Astrocyte of the cerebellum (primary cell): ENCODE data around the gene KBTBD3.

Experiments used
- DNase-seq: peaks from one replicate; pipeline ENCODE4 v3.0.0-alpha.2; 2011; ENCODE audit warnings: low read depth
- H3K4me3 ChIP-seq: 2 replicates; pipeline ENCODE4 v1.5.1; 2011; ENCODE audit warnings: mild to moderate bottlenecking, low read depth, low read length, moderate library complexity
- CTCF ChIP-seq: IDR thresholded peaks from 2 replicates; pipeline ENCODE4 v1.5.1; 2012; ENCODE audit warnings: low read length, low read depth, moderate library complexity, mild to moderate bottlenecking; ENCODE audit errors: missing control alignments
- in situ Hi-C: cut with HindIII; loops from 2 replicates; pipeline ENCODE4 v1.10.0; 2017; ENCODE audit warnings: low sequenced_read_pairs

KBTBD3 gene

GRCh38 chr11:106047631-106048030 is 29.5 kb downstream of the KBTBD3 start:
- DNase-seq, result no peak
- no peak for TF ChIP-seq CTCF
- in situ Hi-C loops, result no loop called here
- no peak overlapping the region for H3K4me3 ChIP-seq

GRCh38 chr11:106043540-106043939 is 33.6 kb downstream of the KBTBD3 start:
- H3K4me3 ChIP-seq, result no peak overlapping the region
- in situ Hi-C loops, result no loop called here
- DNase-seq, result no peak
- TF ChIP-seq CTCF, result no peak

- DNase-seq, result peak; percentile 35
- in situ Hi-C loops, result no loop called here
- no peak overlapping the region for H3K4me3 ChIP-seq
- no peak for TF ChIP-seq CTCF
Measured at GRCh38 chr11:106032861-106033260, 44.3 kb downstream of the KBTBD3 start.

- no peak for TF ChIP-seq CTCF
- no peak for DNase-seq
- in situ Hi-C loops, result no loop called here
- H3K4me3 ChIP-seq, result no peak overlapping the region
Measured at GRCh38 chr11:106031936-106032335, 45.2 kb downstream of the KBTBD3 start.

- no peak for DNase-seq
- no peak overlapping the region for H3K4me3 ChIP-seq
- in situ Hi-C loops, result no loop called here
- no peak for TF ChIP-seq CTCF
Measured at GRCh38 chr11:106031202-106031810, 45.8 kb downstream of the KBTBD3 start.

- in situ Hi-C loops, result no loop called here
- H3K4me3 ChIP-seq, result no peak overlapping the region
- DNase-seq, result no peak
- TF ChIP-seq CTCF, result no peak
Measured at GRCh38 chr11:106030609-106031008, 46.5 kb downstream of the KBTBD3 start.

GRCh38 chr11:106022795-106023275 is 54.3 kb downstream of the KBTBD3 start:
- peak overlapping the region; percentile 76 for H3K4me3 ChIP-seq
- in situ Hi-C loops, result no loop called here
- no peak for TF ChIP-seq CTCF
- DNase-seq, result no peak
